AG04450 (cell line): ENCODE data around the gene STPG3. TPM values are rescaled to one million over a fixed set of nuclear protein-coding genes. Genes with fewer than 3 reads are reported as not detected.

Experiments
- CTCF ChIA-PET: fragments of 300-600, 350-600 bp; formaldehyde crosslinking; extraction: SDS; loops from one replicate; lab custom pipeline; 2022; ENCODE audit warnings: antibody characterized with exemption, inconsistent platforms; lab: Charles Lee
- POLR2A ChIA-PET: fragments of 350-600 bp; formaldehyde crosslinking; extraction: SDS; loops from one replicate; lab custom pipeline; 2021; ENCODE audit warnings: antibody characterized with exemption, inconsistent platforms; lab: Yijun Ruan, JAX
- DNase-seq: peaks from one replicate; pipeline ENCODE4 v3.0.0-alpha.2; 2011; ENCODE audit warnings: low read depth, low spot score
- H3K27ac ChIP-seq: one replicate; pipeline ENCODE4 v1.5.1; 2012; ENCODE audit warnings: low read depth, low read length, control low read depth
- H3K27me3 ChIP-seq: one replicate; pipeline ENCODE4 v1.6.0; 2012; ENCODE audit warnings: low read length; ENCODE audit not compliant: control insufficient read depth, insufficient read depth
- H3K4me3 ChIP-seq: 2 replicates; pipeline ENCODE4 v1.5.1; 2011; ENCODE audit warnings: mild to moderate bottlenecking, low read depth, low read length, control low read depth
- H3K9me3 ChIP-seq: 2 replicates; pipeline ENCODE4 v1.5.1; 2012; ENCODE audit warnings: low read length; ENCODE audit not compliant: control insufficient read depth, insufficient read depth
- polyA minus RNA-seq: library from RNA; depleted of rRNA, polyadenylated mRNA; stranded (reverse); fragments of >200 nt; gene quantifications from 2 replicates; pipeline ENCODE4 v1.2.3, GENCODE V29; 2011; rRNA and poly(A)+ RNA removed
- polyA plus RNA-seq: library from polyadenylated mRNA; depleted of rRNA; stranded (reverse); fragments of >200 nt; gene quantifications from 2 replicates; pipeline ENCODE4 v1.2.3, GENCODE V29; 2011; rRNA removed
- TF ChIP-seq, protein P1 (sequence below): IDR thresholded peaks from 2 replicates; pipeline ENCODE4 v1.5.1; 2011; ENCODE audit warnings: low read depth, low read length, control low read depth, inconsistent platforms

The STPG3 gene
- not detected in 2 replicates for polyA plus RNA-seq
- polyA minus RNA-seq = not detected in 2 replicates

DNA sequence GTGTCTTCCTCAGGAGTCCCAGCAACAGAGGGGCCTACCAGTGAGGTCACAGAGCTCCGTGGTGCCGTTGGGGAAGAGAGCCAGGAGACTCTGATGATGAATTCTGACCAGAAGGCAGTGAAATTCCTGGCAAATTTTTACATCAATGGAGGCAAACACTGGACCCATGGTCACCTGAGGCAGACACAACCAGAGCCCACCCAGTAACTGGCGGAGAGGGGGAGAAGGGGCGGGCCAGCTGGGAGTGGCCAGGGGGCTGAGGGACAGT, at the start of gene STPG3:
STPG3 (plus strand) TSS at position 93 of the 268 bp plus-strand sequence; CDS start at position 94, 1 bp downstream.
- POLR2A ChIA-PET = interaction anchor here (8.8 kb wide), 1 partner anchor 9 kb away, joined by 146 read pairs; the partner anchor contains the start of gene TUBB4B
- no peaks in the 10 kb centered on the region; the same call in 1 of the 2 replicates for H3K9me3 ChIP-seq
- DNase-seq = no peak
- CTCF ChIA-PET = interaction anchor here (0.6 kb wide), 1 partner anchor 14 kb away, joined by 3 read pairs; no protein-coding TSS in a partner anchor
- H3K27ac ChIP-seq = no peak within 1 kb of the TSS
- H3K4me3 ChIP-seq = no peak within 1 kb of the TSS
- H3K27me3 ChIP-seq = no peaks in the 10 kb centered on the region
- TF ChIP-seq, protein P1, sequence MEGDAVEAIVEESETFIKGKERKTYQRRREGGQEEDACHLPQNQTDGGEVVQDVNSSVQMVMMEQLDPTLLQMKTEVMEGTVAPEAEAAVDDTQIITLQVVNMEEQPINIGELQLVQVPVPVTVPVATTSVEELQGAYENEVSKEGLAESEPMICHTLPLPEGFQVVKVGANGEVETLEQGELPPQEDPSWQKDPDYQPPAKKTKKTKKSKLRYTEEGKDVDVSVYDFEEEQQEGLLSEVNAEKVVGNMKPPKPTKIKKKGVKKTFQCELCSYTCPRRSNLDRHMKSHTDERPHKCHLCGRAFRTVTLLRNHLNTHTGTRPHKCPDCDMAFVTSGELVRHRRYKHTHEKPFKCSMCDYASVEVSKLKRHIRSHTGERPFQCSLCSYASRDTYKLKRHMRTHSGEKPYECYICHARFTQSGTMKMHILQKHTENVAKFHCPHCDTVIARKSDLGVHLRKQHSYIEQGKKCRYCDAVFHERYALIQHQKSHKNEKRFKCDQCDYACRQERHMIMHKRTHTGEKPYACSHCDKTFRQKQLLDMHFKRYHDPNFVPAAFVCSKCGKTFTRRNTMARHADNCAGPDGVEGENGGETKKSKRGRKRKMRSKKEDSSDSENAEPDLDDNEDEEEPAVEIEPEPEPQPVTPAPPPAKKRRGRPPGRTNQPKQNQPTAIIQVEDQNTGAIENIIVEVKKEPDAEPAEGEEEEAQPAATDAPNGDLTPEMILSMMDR = no peak

DNA sequence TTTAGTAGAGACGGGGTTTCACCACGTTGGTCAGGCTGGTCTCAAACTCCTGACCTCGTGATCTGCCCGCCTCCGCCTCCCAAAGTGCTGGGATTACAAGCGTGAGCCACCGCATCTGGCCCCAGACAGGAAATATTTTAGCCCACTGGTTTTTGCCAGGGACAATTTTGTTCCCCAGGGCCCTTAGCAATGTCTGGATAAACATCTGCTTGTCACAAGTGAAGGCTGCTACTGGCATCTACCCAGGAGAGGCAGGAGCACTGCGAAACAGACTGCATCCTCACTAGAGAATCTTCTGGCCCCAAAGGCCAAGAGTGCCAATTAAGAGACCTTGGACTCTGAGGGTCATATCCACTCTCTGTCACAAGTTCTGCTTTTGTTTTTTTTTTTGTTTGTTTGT, 48.1 kb upstream of the STPG3 start:
- CTCF ChIA-PET = interaction anchor here (1.3 kb wide), 1 partner anchor 33 kb away, joined by 3 read pairs; no protein-coding TSS in a partner anchor
- Histone ChIP-seq H3K9me3 (no peaks in the 10 kb centered on the region; the same call in 1 of the 2 replicates), H3K4me3 (no peak overlapping the region), H3K27me3 (no peaks in the 10 kb centered on the region), H3K27ac (no peak overlapping the region)
- POLR2A ChIA-PET = no interaction called here
- TF ChIP-seq, protein P1 = no peak
- no peak for DNase-seq

DNA sequence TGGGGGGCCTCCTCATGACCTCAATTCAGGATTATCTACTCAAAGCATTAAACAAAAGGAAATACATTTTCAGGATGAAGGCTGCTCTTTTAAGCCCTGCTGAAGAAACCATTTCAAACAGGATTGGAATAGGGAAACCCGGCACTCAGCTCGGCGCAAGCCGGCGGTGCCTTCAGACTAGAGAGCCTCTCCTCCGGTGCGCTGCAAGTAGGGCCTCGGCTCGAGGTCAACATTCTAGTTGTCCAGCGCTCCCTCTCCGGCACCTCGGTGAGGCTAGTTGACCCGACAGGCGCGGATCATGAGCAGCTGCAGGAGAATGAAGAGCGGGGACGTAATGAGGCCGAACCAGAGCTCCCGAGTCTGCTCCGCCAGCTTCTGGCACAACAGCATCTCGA, 46.4 kb upstream of the STPG3 start:
- CTCF ChIA-PET = interaction anchor here (1.7 kb wide), 1 partner anchor 32 kb away, joined by 12 read pairs; no protein-coding TSS in a partner anchor
- TF ChIP-seq, protein P1 = no peak
- Histone ChIP-seq H3K27me3 (no peaks in the 10 kb centered on the region), H3K4me3 (peak overlapping the region; percentile 97), H3K9me3 (no peaks in the 10 kb centered on the region; the same call in 1 of the 2 replicates), H3K27ac (peak overlapping the region; percentile 39)
- DNase-seq = no peak
- POLR2A ChIA-PET = interaction anchor here (0.6 to 2.3 kb wide), 6 partner anchors 12 to 119 kb away, joined by 3 to 14 read pairs (median 3); partner anchors contain the start of genes ANAPC2, RNF208, SSNA1 and TUBB4B

DNA sequence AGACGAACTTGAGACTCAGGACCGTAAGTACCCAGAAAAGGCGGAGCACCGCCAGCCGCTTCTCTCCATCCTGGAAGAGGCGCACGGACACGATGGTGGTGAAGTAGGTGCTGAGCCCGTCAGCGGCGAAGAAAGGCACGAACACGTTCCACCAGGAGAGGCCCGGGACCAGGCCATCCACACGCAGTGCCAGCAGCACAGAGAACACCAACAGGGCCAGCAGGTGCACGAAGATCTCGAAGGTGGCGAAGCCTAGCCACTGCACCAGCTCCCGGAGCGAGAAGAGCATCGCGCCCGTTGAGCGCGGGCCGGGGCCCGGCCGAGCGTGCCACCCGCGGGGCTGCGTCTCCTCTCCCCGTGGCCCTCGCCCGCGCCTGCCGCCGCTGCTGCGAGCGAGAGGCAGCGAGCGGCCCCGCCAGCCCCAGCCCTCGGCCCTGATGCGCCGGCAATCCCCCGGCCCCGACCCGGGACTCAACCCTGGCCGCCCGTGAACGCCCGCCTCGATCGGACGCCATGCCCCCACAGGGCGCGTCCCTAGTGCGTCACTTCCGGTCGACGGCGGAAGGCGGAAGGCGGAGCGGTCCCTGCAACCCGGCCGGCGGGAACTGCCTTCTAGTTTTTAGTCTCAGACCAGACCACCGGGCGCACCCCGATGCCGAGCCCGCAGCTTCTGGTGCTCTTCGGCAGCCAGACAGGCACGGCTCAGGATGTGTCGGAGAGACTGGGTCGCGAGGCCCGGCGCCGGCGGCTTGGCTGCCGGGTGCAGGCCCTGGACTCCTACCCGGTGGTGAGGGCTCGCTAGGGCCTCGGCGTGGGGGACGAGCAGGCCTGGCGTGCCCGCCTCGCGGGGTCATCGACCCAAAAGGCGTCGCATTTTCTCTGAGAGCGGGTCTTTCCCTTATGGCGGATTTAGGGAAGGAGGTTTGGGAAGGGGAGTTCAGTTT, 45.7 kb upstream of the STPG3 start, which contains the start of the genes NDOR1 and TMEM203:
NDOR1 (plus strand) TSS at position 575 of the 944 bp plus-strand sequence; CDS start at position 653, 78 bp downstream.
TMEM203 (minus strand) TSS at position 523 of the 944 bp plus-strand sequence; CDS start at position 289, 234 bp downstream.
- peak within 1 kb of the TSS; percentile 97 for H3K4me3 ChIP-seq
- no peaks in the 10 kb centered on the region for H3K27me3 ChIP-seq
- DNase-seq = no peak
- peak within 1 kb of the TSS; percentile 39 for H3K27ac ChIP-seq
- ChIA-PET CTCF (interaction anchor here (1.7 kb wide), 1 partner anchor 31 kb away, joined by 12 read pairs; no protein-coding TSS in a partner anchor), POLR2A (interaction anchor here (0.6 to 2.3 kb wide), 6 partner anchors 11 to 119 kb away, joined by 3 to 14 read pairs (median 3); partner anchors contain the start of genes ANAPC2, RNF208, SSNA1 and TUBB4B)
- no peaks in the 10 kb centered on the region; the same call in 1 of the 2 replicates for H3K9me3 ChIP-seq
- TF ChIP-seq, protein P1 = no peak
